HepG2 (cell line): ENCODE measurements around the gene VPS4A. TPM values are rescaled to one million over a fixed set of nuclear protein-coding genes. Genes with fewer than 3 reads are reported as not detected.

ENCODE experiments used
- ARID2 ChIP-seq: sonication (generic); formaldehyde crosslinking; IDR thresholded peaks from 2 replicates; pipeline ENCODE4 v1.8.1; 2022; ENCODE audit warnings: mild to moderate bottlenecking, missing genetic modification reagents, borderline replicate concordance
- ARNT ChIP-seq: fragments of 450-650 bp; IDR thresholded peaks from 2 replicates; pipeline ENCODE4 v1.6.1; 2017
- ATF6 ChIP-seq: sonication (generic); formaldehyde crosslinking; conservative IDR thresholded peaks from 2 replicates; pipeline ENCODE4 v1.4.0; 2020; ENCODE audit warnings: missing genetic modification reagents
- BRCA1 ChIP-seq: sonication (generic); formaldehyde crosslinking; IDR thresholded peaks from 2 replicates; pipeline ENCODE4 v1.4.0; 2020; ENCODE audit warnings: missing genetic modification reagents
- CREB1 ChIP-seq, 2 experiments: fragments of 450-650 bp in 1 of 2; IDR thresholded peaks; 2 replicates each; pipeline ENCODE4 v1.6.1; 2016 to 2017; ENCODE audit warnings: control low read depth in 1 of 2, mild to moderate bottlenecking in 1 of 2, missing compliant biosample characterization in 1 of 2, missing genetic modification characterization in 1 of 2
- GLMP ChIP-seq: sonication (generic); formaldehyde crosslinking; IDR thresholded peaks from 2 replicates; pipeline ENCODE4 v1.9.0; 2021; ENCODE audit warnings: missing genetic modification reagents, mild to moderate bottlenecking, borderline replicate concordance
- KAT2B ChIP-seq: fragments of 150-350 bp; IDR thresholded peaks from 2 replicates; pipeline ENCODE4 v1.6.1; 2014; ENCODE audit warnings: low read depth, low read length, borderline replicate concordance
- NFATC3 ChIP-seq: sonication (generic); formaldehyde crosslinking; IDR thresholded peaks from 2 replicates; pipeline ENCODE4 v1.5.1; 2020; ENCODE audit warnings: mild to moderate bottlenecking, missing genetic modification reagents
- POLR2AphosphoS2 ChIP-seq: IDR thresholded peaks from 2 replicates; pipeline ENCODE4 v1.6.1; 2011; ENCODE audit warnings: low read depth, low read length, improper control_type of control experiment
- RNF219 ChIP-seq: sonication (generic); formaldehyde crosslinking; IDR thresholded peaks from 2 replicates; pipeline ENCODE4 v1.5.0; 2020; ENCODE audit warnings: mild to moderate bottlenecking, missing genetic modification reagents
- SIN3A ChIP-seq: IDR thresholded peaks from 2 replicates; pipeline ENCODE4 v1.6.1; 2011; ENCODE audit warnings: low read depth, mild to moderate bottlenecking, control low read depth, low read length, borderline replicate concordance
- TCF12 ChIP-seq, 2 experiments: fragments of 450-650 bp in 1 of 2; sonication (generic) in 1 of 2; formaldehyde crosslinking in 1 of 2; IDR thresholded peaks; 2 replicates each; pipeline versions ENCODE4 v1.6.1 to v1.8.0; 2017 to 2022; ENCODE audit warnings: antibody characterized with exemption in 1 of 2, mild to moderate bottlenecking in 1 of 2, missing genetic modification reagents in 1 of 2, moderate library complexity in 1 of 2
- ZFP91 ChIP-seq: sonication (generic); formaldehyde crosslinking; IDR thresholded peaks from 2 replicates; pipeline ENCODE4 v1.9.0; 2022; ENCODE audit warnings: missing genetic modification reagents, mild to moderate bottlenecking, borderline replicate concordance
- ZNF552 ChIP-seq: sonication (generic); formaldehyde crosslinking; IDR thresholded peaks from 2 replicates; pipeline ENCODE4 v1.9.0; 2022; ENCODE audit warnings: missing genetic modification reagents, mild to moderate bottlenecking, borderline replicate concordance
- ZNF556 ChIP-seq: sonication (generic); formaldehyde crosslinking; IDR thresholded peaks from 2 replicates; pipeline ENCODE4 v1.4.0; 2020; ENCODE audit warnings: mild to moderate bottlenecking, missing genetic modification reagents, borderline replicate concordance
- ZNF703 ChIP-seq: sonication (generic); formaldehyde crosslinking; IDR thresholded peaks from 2 replicates; pipeline ENCODE4 v1.5.1; 2020; ENCODE audit warnings: missing genetic modification reagents, mild to moderate bottlenecking, moderate library complexity, borderline replicate concordance
- ZZZ3 ChIP-seq: sonication (generic); formaldehyde crosslinking; IDR thresholded peaks from 2 replicates; pipeline ENCODE4 v1.4.0; 2020; ENCODE audit warnings: missing genetic modification reagents, mild to moderate bottlenecking, borderline replicate concordance
- polyA plus RNA-seq, 8 experiments: library from polyadenylated mRNA; depleted of rRNA in 3 of 8; stranded (reverse) in 7 of 8; unstranded in 1 of 8; fragments of >200 nt; fragmentation: Illumina TruSeq in 4 of 8; extraction: Trizol in 4 of 8; gene quantifications; 2 replicates each; pipeline versions ENCODE4 v1.2.1 to v1.2.3, GENCODE V29; 2011 to 2016; ENCODE audit warnings: low read depth in 4 of 8, missing spikeins in 1 of 8, mixed read lengths in 1 of 8; ENCODE audit not compliant: insufficient read depth in 1 of 8
- total RNA-seq, 5 experiments: library from RNA; depleted of rRNA; stranded (reverse); fragments of >200 nt; fragmentation: Illumina TruSeq; extraction: Trizol; gene quantifications; 2 replicates each; pipeline ENCODE4 v1.2.3, GENCODE V29; 2016; ENCODE audit warnings: low read depth in 1 of 5

The VPS4A gene
- total and polyA plus RNA-seq, 2 of the 13 experiments (the other 11 are each of a cell fraction or from before 2014, with no cell fraction given): 13.2 to 27.9 TPM

GRCh38 chr16:69311533-69312387 is 610 bp downstream of the VPS4A start (continued):
- TF ChIP-seq ZNF552 (CRISPR knock-in tag) (no peak), NFATC3 (no peak), ZNF703 (CRISPR knock-in tag) (no peak), ZZZ3 (no peak; the same call in 1 of the 2 replicates), ZNF556 (no peak; the same call in 1 of the 2 replicates), ARID2 (0 out of 2 replicates have a peak, but pooled peaks have one; percentile 7), BRCA1 (CRISPR knock-in tag) (0 out of 2 replicates have a peak, but pooled peaks have one; percentile 63), TCF12 (IDR thresholded peaks at IDR 0.05) (no peak), TCF12 (CRISPR knock-in tag; IDR thresholded peaks at IDR 0.05) (0 out of 2 replicates have a peak, but pooled peaks have one; percentile 12), RNF219 (CRISPR knock-in tag) (no peak; the same call in 1 of the 2 replicates), ATF6 (no peak), CREB1 (IDR thresholded peaks at IDR 0.05) (no peak), CREB1 (CRISPR knock-in tag; IDR thresholded peaks at IDR 0.05) (no peak), GLMP (0 out of 2 replicates have a peak, but pooled peaks have one; percentile 1), ZFP91 (CRISPR knock-in tag) (peak; percentile 64; the same call in 1 of the 2 replicates), KAT2B (no peak), POLR2AphosphoS2 (no peak), SIN3A (peak; percentile 82; the same call in 1 of the 2 replicates), ARNT (no peak)
